SK-N-MC (cell line): Measurements from ENCODE around the gene FBXW11.

Source experiments
- EZH2 ChIP-seq: fragments of 200-600 bp; sonication (generic); IDR thresholded peaks from one replicate; pipeline ENCODE4 v1.6.1; 2017; ENCODE audit warnings: antibody characterized with exemption
- FOXP2 ChIP-seq: optimal IDR thresholded peaks from 2 replicates; pipeline ENCODE3; 2011; ENCODE audit warnings: mild to moderate bottlenecking, moderate library complexity; ENCODE audit not compliant: insufficient read depth; ENCODE audit errors: extremely low read length, control extremely low read depth
- POLR2AphosphoS5 ChIP-seq: IDR thresholded peaks from 2 replicates; pipeline ENCODE4 v1.6.1; 2012; ENCODE audit warnings: mild to moderate bottlenecking, low read depth, low read length, borderline replicate concordance

GRCh38 chr5:171838066-171838465 is 168.4 kb downstream of the FBXW11 start:
- no peak for TF ChIP-seq EZH2
- no peak for TF ChIP-seq POLR2AphosphoS5
- no peak for TF ChIP-seq FOXP2
